Measurements from ENCODE around the gene CSAD.
"Not testable (repeated sequence)": the region's sequence is repeated elsewhere in the genome, so short reads cannot be mapped to it uniquely, and the experiment has no call there.

Gene CSAD

DNA sequence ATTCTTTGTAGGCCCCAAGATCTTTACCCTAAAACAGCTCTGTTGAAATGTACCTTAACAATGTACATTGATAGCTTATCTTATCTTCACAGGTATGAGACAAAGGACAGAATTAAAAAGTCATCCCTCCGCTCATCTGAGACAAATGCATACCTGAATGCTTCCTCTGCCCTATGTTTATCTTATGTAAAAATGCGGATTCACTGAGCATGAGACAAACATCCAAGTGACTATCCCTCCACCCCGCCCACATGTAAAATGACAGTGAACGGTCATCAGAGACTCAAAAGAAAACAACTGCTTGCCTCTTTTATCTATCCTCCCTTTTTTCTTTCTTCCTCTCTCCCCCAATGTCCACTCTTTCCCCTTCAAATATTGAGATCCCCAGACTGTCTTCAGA, 37.4 kb downstream of the CSAD start:
- no peak for DNase-seq

DNA sequence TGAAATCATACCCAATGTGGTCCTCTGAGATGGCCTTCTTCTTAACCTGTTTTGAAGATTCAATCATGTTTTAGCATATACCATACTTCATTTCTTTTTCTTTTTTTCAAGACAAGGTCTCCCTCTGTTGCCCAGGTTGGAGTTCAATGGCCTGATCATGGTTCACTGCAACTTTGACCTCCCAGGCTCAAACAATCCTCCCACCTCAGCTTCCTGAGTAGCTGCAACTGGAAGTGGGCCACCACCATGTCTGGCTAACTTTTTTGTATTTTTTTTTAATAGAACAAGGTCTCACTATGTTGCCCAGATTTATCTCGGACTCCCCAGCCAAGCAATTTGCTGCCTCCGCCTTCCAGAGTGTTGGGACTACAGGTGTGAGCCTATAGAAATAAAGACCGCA, 47.0 kb downstream of the CSAD start:
- DNase-seq = no peak

GRCh38 chr12:53131844-53132243, 48.9 kb downstream of the CSAD start:
- no peak for DNase-seq

- no peak for DNase-seq
Measured at GRCh38 chr12:53128780-53129569, 51.8 kb downstream of the CSAD start.

- no peak for DNase-seq
Measured at GRCh38 chr12:53127169-53127568, 53.6 kb downstream of the CSAD start.

DNA sequence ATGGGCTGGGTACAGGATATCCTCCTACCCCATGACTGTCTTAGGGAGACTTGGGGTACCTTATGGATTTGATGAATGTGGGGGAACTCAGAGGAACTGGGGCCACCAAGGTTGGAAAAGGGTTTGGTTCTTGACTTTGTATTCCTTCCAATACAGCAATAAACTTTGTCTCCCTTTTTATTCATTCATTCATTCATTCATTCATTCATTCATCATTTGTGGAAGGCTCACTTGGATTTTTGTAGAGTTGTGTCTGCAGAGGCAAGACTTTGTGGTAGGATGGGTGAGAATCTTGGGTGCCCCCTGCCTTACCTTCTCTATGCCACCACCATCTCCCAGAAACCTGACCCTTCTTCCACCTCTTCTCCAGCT, 56.4 kb downstream of the CSAD start:
- no peak for DNase-seq

DNA sequence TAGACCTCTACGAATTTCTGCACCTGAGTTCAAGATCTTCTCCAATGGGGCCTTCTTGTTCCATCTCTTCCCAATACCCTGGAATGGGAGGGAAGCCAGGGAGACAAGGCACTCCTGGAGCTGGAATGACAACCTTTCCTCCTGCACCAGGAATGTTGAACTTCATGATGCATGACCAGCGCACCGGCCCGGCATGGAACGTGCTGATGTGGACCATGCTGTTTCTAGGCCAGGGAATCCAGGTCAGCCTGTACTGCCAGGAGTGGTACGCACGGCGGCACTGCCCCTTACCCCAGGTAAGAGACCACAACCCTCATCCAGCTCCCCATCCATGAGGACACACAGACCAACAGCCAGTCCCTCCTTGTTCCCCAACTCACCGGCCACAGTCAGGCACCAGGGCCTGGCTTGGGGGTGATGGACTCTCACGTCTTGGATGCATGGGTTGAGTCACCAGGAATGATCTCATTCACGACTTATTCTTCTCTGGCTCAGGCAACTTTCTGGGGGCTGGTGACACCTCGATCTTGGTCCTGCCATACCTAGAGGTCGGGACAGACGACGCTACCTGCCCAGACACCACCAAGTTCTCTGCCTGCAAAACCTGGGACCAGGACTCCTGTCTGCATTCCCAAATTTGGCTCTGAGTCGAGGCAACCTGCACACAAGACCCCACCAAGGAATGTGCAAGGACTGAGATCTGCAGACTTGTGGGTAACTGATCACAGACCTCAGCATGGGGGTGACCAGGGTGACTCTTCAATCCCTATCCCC, 57.0 kb downstream of the CSAD start:
- no peak for DNase-seq

DNA sequence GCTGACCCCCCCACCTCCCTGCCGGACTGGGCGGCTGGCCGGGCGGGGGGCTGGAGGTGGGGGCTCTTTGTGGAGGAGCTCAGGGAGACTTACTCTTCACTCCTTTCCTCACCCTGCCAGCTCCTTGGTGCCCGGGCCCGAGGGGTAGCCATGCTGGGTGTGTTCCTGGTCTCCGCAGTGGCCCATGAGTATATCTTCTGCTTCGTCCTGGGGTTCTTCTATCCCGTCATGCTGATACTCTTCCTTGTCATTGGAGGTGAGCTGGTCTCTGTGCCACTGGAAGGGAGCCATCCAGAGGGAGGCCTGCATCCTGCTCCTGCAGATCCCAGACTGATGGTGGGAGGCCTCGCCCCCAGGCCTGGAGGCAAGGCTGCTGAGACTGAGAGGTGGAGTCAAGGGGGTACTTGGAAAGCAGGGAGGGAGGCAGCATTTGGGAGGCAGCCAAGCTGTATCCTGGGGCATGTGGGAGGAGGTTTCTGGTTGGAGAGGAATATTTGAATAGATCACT, 57.7 kb downstream of the CSAD start:
- DNase-seq = no peak

DNA sequence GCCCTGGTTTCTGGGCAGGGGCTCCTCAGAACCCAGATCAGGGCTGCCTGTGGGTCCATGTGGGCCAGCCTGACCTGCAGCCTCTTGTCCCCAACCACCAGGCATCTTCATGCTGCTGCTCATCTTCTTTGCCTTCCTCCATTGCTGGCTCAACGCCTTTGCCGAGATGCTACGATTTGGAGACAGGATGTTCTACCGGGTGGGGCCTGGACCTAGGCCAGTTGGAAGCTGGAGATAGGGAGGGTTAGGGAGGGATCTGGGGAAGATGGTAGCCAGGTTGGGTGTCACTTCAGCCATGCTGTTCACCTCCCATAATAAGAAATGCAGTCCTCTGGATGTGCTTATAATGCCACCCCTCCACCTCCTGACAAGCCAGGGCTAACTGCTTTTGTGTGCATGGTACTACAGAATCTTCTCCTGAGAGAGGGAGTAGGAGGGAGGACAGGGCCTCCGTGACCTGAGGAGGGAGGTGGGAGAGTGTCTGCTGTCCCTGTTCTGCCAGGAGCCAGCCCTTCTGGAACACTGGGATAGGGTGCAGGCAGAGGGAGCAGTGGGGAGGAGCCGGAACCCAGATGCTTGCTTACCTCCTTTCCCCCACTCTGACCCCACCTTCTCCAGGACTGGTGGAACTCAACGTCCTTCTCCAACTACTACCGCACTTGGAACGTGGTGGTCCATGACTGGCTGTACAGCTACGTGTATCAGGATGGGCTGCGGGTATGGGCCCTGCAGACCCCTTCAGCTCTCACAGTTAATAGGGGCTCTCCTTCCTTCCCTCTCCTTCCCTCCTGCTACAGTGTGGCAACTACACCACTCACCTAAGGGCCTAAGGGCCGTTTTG, 59.8 kb downstream of the CSAD start:
- no peak for DNase-seq

DNA sequence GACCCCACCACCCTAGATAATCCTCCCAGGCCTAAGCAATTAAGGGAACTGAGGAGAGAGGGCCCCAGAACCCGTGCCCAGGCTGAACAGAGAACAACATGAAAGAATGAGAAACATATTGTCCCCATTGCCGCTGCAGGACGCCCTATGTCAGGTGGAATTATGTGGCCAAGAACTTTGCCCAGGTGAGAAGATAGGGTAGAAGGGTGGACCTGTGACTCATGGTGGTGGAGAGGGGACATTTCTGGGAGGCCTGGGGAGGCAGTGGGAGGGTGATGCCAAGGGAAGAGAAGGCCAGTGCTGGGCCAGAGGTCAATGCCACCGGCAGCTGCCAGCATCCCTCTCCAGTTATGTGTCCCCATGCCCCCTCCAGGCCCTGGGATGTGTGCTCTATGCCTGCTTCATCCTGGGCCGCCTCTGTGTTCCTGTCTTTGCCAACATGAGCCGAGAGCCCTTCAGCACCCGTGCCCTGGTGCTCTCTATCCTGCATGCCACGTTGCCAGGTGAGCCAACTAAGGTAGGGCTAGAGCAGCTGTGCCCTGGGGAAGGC, 61.9 kb downstream of the CSAD start:
- no peak for DNase-seq

DNA sequence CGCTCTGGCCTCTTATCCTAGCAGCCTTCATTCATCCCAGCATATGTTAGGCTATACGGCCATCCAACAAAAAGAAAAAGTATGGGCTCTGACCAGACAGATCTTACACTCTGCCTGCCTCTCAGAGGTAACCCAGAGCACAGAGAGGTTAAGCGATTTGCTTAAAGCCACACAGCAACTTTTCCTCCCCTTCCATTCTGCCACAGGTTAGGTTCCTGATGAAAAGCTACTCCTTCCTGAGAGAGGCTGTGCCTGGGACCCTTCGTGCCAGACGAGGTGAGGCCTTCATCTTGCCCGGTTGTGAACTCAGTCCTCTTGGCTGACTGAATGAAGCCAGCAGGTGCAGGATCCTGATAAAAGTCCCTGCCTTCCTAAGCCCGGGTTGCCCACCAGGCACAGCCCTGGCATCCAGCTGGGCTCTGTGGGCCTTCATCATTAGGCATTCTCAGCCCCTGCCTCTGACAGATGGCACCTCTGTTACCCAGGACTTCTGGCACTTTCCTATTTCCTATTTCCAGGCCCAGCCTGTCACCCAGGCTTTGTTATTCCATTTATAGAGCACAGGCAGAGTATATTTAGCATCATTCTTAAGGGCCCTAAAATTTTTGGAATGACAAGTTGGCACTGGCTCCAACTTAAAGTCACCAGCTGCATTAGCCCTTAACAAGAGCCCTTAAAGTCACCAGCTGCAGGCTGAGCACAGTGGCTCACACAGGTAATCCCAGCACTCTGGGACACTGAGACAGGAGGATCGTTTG, 64.7 kb downstream of the CSAD start:
- no peak for DNase-seq

DNA sequence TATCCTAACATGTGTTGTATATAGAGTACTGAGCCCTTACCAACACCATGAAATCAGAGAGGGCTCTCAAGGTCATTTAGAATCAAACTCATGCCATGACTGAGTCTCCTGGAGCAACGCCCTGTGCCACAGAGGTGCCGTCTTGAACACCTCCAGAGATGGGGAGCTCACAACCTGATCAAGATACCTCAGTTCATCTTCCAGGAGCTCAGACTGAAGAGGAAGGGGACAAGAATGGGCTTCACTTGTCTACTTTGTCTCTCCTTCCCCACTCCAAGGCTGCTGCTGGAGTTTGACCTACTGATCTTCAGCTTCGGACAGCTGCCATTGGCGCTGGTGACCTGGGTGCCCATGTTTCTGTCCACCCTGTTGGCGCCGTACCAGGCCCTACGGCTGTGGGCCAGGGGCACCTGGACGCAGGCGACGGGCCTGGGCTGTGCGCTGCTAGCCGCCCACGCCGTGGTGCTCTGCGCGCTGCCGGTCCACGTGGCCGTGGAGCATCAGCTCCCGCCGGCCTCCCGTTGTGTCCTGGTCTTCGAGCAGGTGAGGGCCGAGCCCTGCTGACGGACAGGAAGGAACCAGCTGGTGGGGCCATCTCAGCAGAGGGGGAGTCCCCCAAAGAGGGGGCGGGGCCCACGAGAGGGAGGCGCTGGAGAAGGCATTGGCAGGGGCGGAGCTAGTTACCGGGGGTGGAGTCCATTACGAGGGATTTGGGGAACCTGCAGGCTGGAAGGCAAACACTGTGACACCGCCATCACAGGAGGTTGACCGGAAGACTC, 65.4 kb downstream of the CSAD start:
- no peak for DNase-seq

DNA sequence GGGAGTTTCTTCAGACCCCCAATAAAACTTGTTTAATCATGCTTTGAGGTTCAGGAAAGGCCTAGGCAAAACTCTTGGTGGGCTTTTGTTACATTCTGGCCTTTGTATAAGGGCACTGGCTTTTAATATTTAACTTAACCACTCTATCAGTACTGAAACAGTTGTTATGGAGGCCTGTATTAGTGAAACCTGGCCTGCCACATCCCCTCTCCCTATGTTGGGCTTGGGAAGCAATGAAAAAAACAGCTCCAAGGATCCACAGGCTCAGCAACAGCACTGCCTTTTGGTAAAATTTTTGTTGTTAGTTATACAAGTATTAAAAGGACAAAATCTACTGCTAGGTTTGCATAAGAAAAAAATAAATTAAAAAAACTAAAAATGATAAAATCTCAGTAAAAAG, 66.8 kb downstream of the CSAD start:
- no peak for DNase-seq

GRCh38 chr12:53113136-53113705, 67.5 kb downstream of the CSAD start:
- DNase-seq = no peak

DNA sequence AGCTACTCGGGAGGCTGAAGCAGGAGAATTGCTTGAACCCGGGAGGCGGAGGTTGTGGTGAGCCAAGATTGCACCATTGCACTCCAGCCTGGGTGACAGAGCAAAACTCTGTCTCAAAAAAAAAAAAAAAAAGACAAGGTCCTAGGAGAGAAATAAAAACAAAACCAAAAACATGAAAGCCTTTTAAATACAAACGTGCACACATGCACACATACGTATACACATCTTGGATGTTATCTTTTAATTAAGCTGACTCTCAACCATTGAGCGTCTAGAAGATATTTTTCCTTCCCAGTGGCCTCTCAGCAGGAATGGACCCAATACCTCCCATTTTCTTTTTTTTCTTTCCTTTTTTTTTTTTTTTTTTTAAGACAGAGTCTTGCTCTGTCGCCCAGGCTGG, 68.3 kb downstream of the CSAD start:
- DNase-seq = not testable (repeated sequence)

Measured in SW 1271 (cell line).